Measurements from ENCODE around the gene D2HGDH. TPM values are rescaled to one million over a fixed set of nuclear protein-coding genes. Genes with fewer than 3 reads are reported as not detected.

Gene D2HGDH
- total and polyA plus RNA-seq, 2 of the 8 experiments (the other 6 are each of a cell fraction or from before 2014, with no cell fraction given) = 3.4 to 8.1 TPM

DNA sequence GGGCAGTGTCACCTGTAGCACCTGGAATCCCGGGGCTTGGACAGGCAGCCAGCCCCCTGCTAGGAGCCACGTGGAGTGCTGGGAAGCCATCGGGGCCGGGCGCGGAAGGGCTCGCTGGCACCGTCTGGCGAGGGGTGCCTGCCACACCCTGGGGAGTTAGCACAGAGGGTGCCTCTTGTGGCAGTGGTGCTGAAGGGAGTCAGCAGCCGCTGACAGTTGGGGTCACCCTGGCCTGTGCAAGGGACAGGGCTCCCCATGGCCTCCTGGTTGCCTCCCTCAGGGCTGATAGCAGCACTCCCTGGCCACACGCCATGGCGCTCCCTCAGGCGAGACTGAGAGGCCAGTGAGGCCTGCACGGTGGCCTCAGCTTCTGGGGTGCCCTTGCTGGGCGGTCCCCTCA, 13.9 kb upstream of the D2HGDH start (continued):
- TF ChIP-seq NANOG (IDR thresholded peaks at IDR 0.05; ENCODE audit: insufficient read depth, low read depth, low read length, poor library complexity, severe bottlenecking) (no peak), CHD1 (IDR thresholded peaks at IDR 0.05; ENCODE audit: low read depth, low read length) (no peak), SP4 (IDR thresholded peaks at IDR 0.05; ENCODE audit: low read length) (no peak)
